ENCODE data around the gene SNCB.

DNA sequence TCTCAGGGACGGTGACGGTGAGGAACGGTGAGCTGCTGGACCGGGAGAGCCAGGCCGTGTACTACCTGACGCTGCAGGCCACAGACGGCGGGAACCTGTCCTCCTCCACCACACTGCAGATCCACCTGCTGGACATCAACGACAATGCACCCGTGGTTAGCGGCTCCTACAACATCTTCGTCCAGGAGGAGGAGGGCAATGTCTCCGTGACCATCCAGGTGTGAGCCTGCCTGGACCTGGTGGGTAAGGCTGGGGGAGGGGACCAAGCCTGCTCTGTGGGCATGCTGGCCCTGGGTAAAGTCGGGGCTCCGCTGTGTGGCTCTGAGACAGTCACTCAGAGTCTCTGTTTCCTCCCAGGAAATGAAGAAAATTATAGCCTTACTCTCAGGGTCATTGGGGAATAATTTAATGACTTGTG, 51.9 kb downstream of the SNCB start:
- TF ChIP-seq EZH2 (IDR thresholded peaks at IDR 0.05; ENCODE audit: insufficient read depth, poor library complexity, severe bottlenecking) (no peak), EZH2phosphoT487 (IDR thresholded peaks at IDR 0.05; ENCODE audit: insufficient read depth, low read depth) (no peak)

Data from GM23248 (cell line).